Neuronal stem cell (in vitro differentiated cells): ENCODE measurements around the gene ZNF644.
"Not testable (repeated sequence)": the region's sequence is repeated elsewhere in the genome, so short reads cannot be mapped to it uniquely, and the experiment has no call there.

Experiments used
- DNase-seq: peaks from one replicate; pipeline ENCODE4 v3.0.0-alpha.2; 2013; ENCODE audit warnings: low spot score
- H2AFZ ChIP-seq: one replicate; pipeline ENCODE4 v1.6.1; 2013; ENCODE audit warnings: mild to moderate bottlenecking, low read length, inconsistent platforms
- H2AK5ac ChIP-seq: 2 replicates; pipeline ENCODE4 v1.6.1; 2013; ENCODE audit warnings: low read depth, mild to moderate bottlenecking, inconsistent platforms, low read length, moderate library complexity, mixed read lengths
- H2BK120ac ChIP-seq: 2 replicates; pipeline ENCODE4 v1.6.1; 2013; ENCODE audit warnings: low read depth, mild to moderate bottlenecking, inconsistent platforms, low read length, moderate library complexity, mixed read lengths
- H2BK12ac ChIP-seq: one replicate; pipeline ENCODE4 v1.6.1; 2013; ENCODE audit warnings: low read length, inconsistent platforms
- H2BK15ac ChIP-seq: 2 replicates; pipeline ENCODE4 v1.6.1; 2013; ENCODE audit warnings: mild to moderate bottlenecking, low read length, inconsistent platforms, mixed read lengths
- H2BK5ac ChIP-seq: one replicate; pipeline ENCODE4 v1.6.1; 2013; ENCODE audit warnings: inconsistent platforms, mild to moderate bottlenecking, low read length, moderate library complexity
- H3K14ac ChIP-seq: one replicate; pipeline ENCODE4 v1.6.1; 2013; ENCODE audit warnings: low read length, inconsistent platforms
- H3K18ac ChIP-seq: 2 replicates; pipeline ENCODE4 v1.6.1; 2013; ENCODE audit warnings: low read length, inconsistent platforms
- H3K23ac ChIP-seq: 2 replicates; pipeline ENCODE4 v1.6.1; 2013; ENCODE audit warnings: low read depth, mild to moderate bottlenecking, mixed read lengths, low read length, inconsistent platforms; ENCODE audit not compliant: poor library complexity
- H3K27ac ChIP-seq: replicated peaks from 3 replicates; pipeline ENCODE4 v1.5.1; 2013; ENCODE audit warnings: low read length, inconsistent platforms
- H3K27me3 ChIP-seq, 3 experiments: 2 replicates each; pipeline ENCODE4 v1.6.1; 2013; ENCODE audit warnings: low read length in 3 of 3, mild to moderate bottlenecking in 2 of 3, inconsistent platforms in 1 of 3, low read depth in 1 of 3, mixed read lengths in 1 of 3, moderate library complexity in 1 of 3; ENCODE audit not compliant: control insufficient read depth in 3 of 3, insufficient read depth in 3 of 3
- H3K36me3 ChIP-seq, 2 donors: replicated peaks in 1 of 2; 2 replicates each; pipeline ENCODE4 v1.6.1; 2013; ENCODE audit warnings: low read length in 2 of 2; ENCODE audit not compliant: control insufficient read depth in 2 of 2, insufficient read depth in 2 of 2
- H3K4ac ChIP-seq: 2 replicates; pipeline ENCODE4 v1.6.1; 2013; ENCODE audit warnings: inconsistent platforms, mild to moderate bottlenecking, low read length, moderate library complexity
- H3K4me1 ChIP-seq, 2 donors: 1 replicate in 1 of 2; 2 replicates in 1 of 2; pipeline ENCODE4 v1.6.1; 2013; ENCODE audit warnings: low read length in 2 of 2, low read depth in 1 of 2; ENCODE audit not compliant: control insufficient read depth in 2 of 2, insufficient read depth in 1 of 2
- H3K4me2 ChIP-seq: one replicate; pipeline ENCODE4 v1.6.1; 2013; ENCODE audit warnings: mild to moderate bottlenecking, low read length, inconsistent platforms; ENCODE audit not compliant: insufficient read depth, poor library complexity, severe bottlenecking
- H3K4me3 ChIP-seq, 2 donors: 2 replicates each; pipeline ENCODE4 v1.5.1; 2013; ENCODE audit warnings: low read length in 2 of 2, mild to moderate bottlenecking in 2 of 2, inconsistent platforms in 1 of 2, moderate library complexity in 1 of 2
- H3K79me1 ChIP-seq: one replicate; pipeline ENCODE4 v1.6.1; 2013; ENCODE audit warnings: low read depth, mild to moderate bottlenecking, inconsistent platforms, low read length, moderate library complexity
- H3K9ac ChIP-seq: one replicate; pipeline ENCODE4 v1.6.1; 2013; ENCODE audit warnings: mild to moderate bottlenecking, low read depth, low read length, inconsistent platforms; ENCODE audit not compliant: poor library complexity
- H3K9me3 ChIP-seq, 2 donors: replicated peaks in 1 of 2; 2 replicates each; pipeline versions ENCODE3 to v1.6.1; 2013; ENCODE audit warnings: low read length in 2 of 2, mild to moderate bottlenecking in 2 of 2, inconsistent platforms in 1 of 2, low read depth in 1 of 2, mixed read lengths in 1 of 2, moderate library complexity in 1 of 2; ENCODE audit not compliant: control insufficient read depth in 2 of 2, insufficient read depth in 1 of 2
- H4K8ac ChIP-seq: one replicate; pipeline ENCODE4 v1.6.1; 2013; ENCODE audit warnings: low read depth, mild to moderate bottlenecking, inconsistent platforms, low read length, moderate library complexity
- H4K91ac ChIP-seq: one replicate; pipeline ENCODE4 v1.6.1; 2013; ENCODE audit warnings: low read length, low read depth, mild to moderate bottlenecking, inconsistent platforms; ENCODE audit not compliant: poor library complexity
- WGBS, 2 donors: extraction: QIAGEN DNeasy Blood & Tissue Kit; methylation state at CpG; one replicate each; pipeline ENCODE4 v1.1.7; 2013; ENCODE audit warnings: missing lambda C conversion rate in 2 of 2, mixed read lengths in 1 of 2; ENCODE audit not compliant: insufficient read length in 2 of 2, insufficient replicate concordance in 1 of 2; ENCODE audit errors: extremely low coverage in 2 of 2; 5-methylcytosine and 5-hydroxymethylcytosine counted together

Gene ZNF644

DNA sequence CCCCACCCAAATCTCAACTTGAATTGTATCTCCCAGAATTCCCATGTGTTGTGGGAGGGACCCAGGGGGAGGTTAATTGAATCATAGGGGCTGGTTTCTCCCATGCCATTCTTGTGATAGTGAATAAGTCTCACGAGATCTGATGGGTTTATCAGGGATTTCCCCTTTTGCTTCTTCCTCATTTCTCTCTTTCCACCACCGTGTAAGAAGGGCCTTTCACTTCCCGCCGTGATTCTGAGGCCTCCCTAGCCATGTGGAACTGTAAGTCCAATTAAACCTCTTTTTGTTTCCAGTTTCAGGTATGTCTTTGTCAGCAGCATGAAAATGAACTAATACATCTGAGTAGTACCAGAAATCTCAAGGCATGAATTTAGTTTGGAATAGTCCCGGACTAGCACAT, 41.6 kb upstream of the ZNF644 start:
- no CpG with 5 or more reads among the region's 5 CpGs for WGBS, 2 donors
- H3K4me3 ChIP-seq, H3K14ac ChIP-seq, H2BK12ac ChIP-seq, H3K4ac ChIP-seq, H3K36me3 ChIP-seq, H2AK5ac ChIP-seq, H3K9me3 ChIP-seq, H4K8ac ChIP-seq, H2BK15ac ChIP-seq, H2AFZ ChIP-seq, H3K27me3 ChIP-seq, H2BK5ac ChIP-seq, DNase-seq, H3K27ac ChIP-seq, H3K79me1 ChIP-seq, H3K18ac ChIP-seq, H3K4me2 ChIP-seq, H4K91ac ChIP-seq, H2BK120ac ChIP-seq, H3K23ac ChIP-seq, H3K9ac ChIP-seq, H3K4me1 ChIP-seq: not testable (repeated sequence)

DNA sequence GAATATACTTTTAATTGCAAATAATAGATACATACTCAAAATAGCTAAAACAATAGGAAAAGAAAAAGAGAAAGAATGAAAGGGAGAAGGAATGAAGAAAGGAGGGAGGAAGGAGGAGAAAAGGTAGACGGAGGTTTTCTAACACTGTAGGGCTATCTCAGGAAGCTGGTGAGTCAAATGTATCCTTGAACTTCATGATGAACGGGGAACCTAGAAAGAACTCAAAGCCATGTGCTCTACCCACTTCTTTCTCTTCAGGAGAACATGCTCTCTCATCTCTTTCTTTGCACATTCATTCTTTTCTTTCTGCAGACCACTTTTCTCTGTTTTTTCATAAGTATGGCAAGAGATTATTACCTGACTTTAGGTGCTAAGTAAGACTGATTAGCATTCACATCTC, 37.3 kb upstream of the ZNF644 start:
- H3K79me1 ChIP-seq = no peaks in the 10 kb centered on the region
- H3K18ac ChIP-seq = no peak overlapping the region
- no peaks in the 10 kb centered on the region for H3K36me3 ChIP-seq
- H2BK12ac ChIP-seq = no peak overlapping the region
- H3K4me3 ChIP-seq = no peak overlapping the region
- no peak overlapping the region for H3K4ac ChIP-seq
- no peak overlapping the region for H3K27ac ChIP-seq
- no peak overlapping the region for H2BK120ac ChIP-seq
- H3K23ac ChIP-seq = no peak overlapping the region
- H3K9ac ChIP-seq = no peak overlapping the region
- peaks cover 0 to 2% of the 10 kb centered on the region in 2 donors for H3K9me3 ChIP-seq
- peaks cover 0 to 2% (median 0%) of the 10 kb centered on the region in 3 experiments for H3K27me3 ChIP-seq
- no peak overlapping the region for H4K8ac ChIP-seq
- no peak overlapping the region for H2BK15ac ChIP-seq
- H3K4me1 ChIP-seq = no peaks in the 10 kb centered on the region
- no peak overlapping the region for H3K4me2 ChIP-seq
- no peak overlapping the region for H2BK5ac ChIP-seq
- no peak overlapping the region for H2AFZ ChIP-seq
- no peak overlapping the region for H2AK5ac ChIP-seq
- 100% methylated on average over 1 of the region's 2 CpGs; no CpG with 5 or more reads in 1 of the 2 donors for WGBS, 2 donors
- H3K14ac ChIP-seq = no peak overlapping the region
- no peak for DNase-seq
- H4K91ac ChIP-seq = no peak overlapping the region

DNA sequence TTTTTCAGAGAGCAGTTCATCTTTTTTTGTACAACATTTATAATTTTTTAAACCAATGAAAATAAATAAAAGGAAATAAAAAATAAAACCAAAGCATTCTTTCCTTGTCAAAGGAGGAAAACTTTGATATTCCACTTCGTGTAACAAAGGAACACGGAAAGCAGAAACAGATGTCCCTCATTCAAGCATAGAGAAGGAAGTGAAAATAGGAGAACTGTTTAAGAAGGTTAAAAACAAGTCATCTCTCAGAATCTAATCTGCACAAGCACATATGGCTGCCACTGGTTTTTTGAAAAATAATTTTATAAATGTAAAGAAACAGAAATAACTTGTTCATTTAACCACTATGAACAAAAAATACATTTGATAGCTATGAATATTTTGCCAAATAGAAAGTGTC, 35.9 kb upstream of the ZNF644 start:
- Histone ChIP-seq H3K27me3 (peaks cover 0 to 2% (median 0%) of the 10 kb centered on the region in 3 experiments), H2BK5ac (no peak overlapping the region), H3K36me3 (no peaks in the 10 kb centered on the region), H2AFZ (no peak overlapping the region), H2BK15ac (no peak overlapping the region), H2AK5ac (no peak overlapping the region), H3K4me1 (no peaks in the 10 kb centered on the region), H3K9me3 (peaks cover 0 to 2% of the 10 kb centered on the region in 2 donors), H3K79me1 (no peaks in the 10 kb centered on the region), H3K27ac (no peak overlapping the region), H3K9ac (no peak overlapping the region), H2BK120ac (no peak overlapping the region), H2BK12ac (no peak overlapping the region), H3K18ac (no peak overlapping the region), H3K14ac (no peak overlapping the region), H3K4ac (no peak overlapping the region), H4K91ac (no peak overlapping the region), H3K4me3 (no peak overlapping the region), H4K8ac (no peak overlapping the region), H3K23ac (no peak overlapping the region), H3K4me2 (no peak overlapping the region)
- no peak for DNase-seq
- WGBS, 2 donors = no CpG with 5 or more reads among the region's 2 CpGs

DNA sequence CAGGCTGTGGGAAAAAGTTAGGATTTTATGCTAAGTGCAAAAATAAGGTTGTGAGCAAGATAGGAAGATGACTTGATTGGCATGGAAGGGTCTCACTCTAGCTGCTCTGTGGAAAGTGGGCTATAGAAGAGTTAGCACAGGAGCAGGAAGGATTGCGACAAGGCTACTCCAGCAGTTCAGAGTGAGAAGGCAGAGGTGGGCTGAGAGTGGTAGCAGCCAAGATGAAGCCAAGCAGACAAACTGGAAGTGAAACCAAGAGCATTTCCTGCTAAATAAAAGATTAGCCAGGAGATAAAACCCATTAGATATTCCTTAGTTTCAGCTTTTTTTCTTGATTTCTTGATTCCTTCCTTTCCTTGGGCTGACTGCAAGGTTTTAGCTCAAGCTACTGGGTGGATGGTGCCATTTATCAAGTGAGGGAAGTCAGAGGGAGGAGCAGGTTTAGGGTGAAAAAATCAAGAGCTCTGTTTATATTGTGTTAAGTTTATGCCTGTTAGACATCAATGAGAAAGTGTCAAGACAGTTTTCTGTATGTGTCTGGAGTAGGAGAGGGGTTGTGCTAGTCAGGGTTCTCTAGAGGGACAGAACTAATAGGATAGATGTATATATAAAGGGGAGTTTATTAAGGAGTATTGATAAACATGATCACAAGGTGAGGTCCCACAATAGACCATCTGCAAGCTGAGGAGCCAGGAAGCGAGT, 33.1 kb upstream of the ZNF644 start:
- Histone ChIP-seq H3K36me3 (no peaks in the 10 kb centered on the region), H3K4me2 (no peak overlapping the region), H3K9me3 (no peaks in the 10 kb centered on the region), H2BK12ac (no peak overlapping the region), H3K23ac (no peak overlapping the region), H3K9ac (no peak overlapping the region), H4K91ac (no peak overlapping the region), H3K27ac (no peak overlapping the region), H2AFZ (no peak overlapping the region), H4K8ac (no peak overlapping the region), H3K4ac (no peak overlapping the region), H3K14ac (no peak overlapping the region), H3K79me1 (no peaks in the 10 kb centered on the region), H3K4me3 (no peak overlapping the region), H3K4me1 (no peaks in the 10 kb centered on the region), H2BK5ac (no peak overlapping the region), H2BK120ac (no peak overlapping the region), H3K18ac (no peak overlapping the region), H3K27me3 (peaks cover 0 to 4% (median 0%) of the 10 kb centered on the region in 3 experiments), H2BK15ac (no peak overlapping the region), H2AK5ac (no peak overlapping the region)
- no CpG with 5 or more reads among the region's 2 CpGs for WGBS, 2 donors
- DNase-seq = no peak
